K562 (cell line): Measurements from ENCODE around the gene SMARCC1. TPM values are rescaled to one million over a fixed set of nuclear protein-coding genes. Genes with fewer than 3 reads are reported as not detected.

ENCODE experiments used
- ATAC-seq: fragments of 200-7000 bp; cut with Tn5 transposase; 3 replicates; pipeline ENCODE4 v1.9.1; 2020; ENCODE audit warnings: moderate library complexity
- BruUV-seq: library from RNA; stranded (reverse); fragments of 400-500 nt; replicated peaks from 2 replicates; lab custom pipeline; 2021; lab: Mats Ljungman, UMichigan
- CTCF ChIA-PET: fragments of 300-600 bp; formaldehyde crosslinking; extraction: SDS; loops from one replicate; lab custom pipeline; 2021; ENCODE audit warnings: low intra/inter-chr PET ratio; lab: Yijun Ruan, JAX
- POLR2A ChIA-PET: fragments of 300-600, 350-650 bp; sonication (Branson Sonifier 250); formaldehyde crosslinking; extraction: SDS; loops from one replicate; lab custom pipeline; 2021; ENCODE audit warnings: antibody characterized with exemption, inconsistent platforms; lab: Yijun Ruan, JAX
- DNase-seq, 4 experiments: peaks; one replicate each; pipeline versions ENCODE4 v3.0.0 to v3.0.0-alpha.2; 2011 to 2018; ENCODE audit warnings: low spot score in 3 of 4, mixed read lengths in 3 of 4; ENCODE audit errors: extremely low read depth in 1 of 4
- FAIRE-seq: peaks from 2 replicates; lab custom pipeline; 2011; peaks lifted over from hg19 to GRCh38; lab: Jason Lieb, UNC
- H2AFZ ChIP-seq: 2 replicates; pipeline ENCODE4 v1.6.0; 2011; ENCODE audit warnings: low read depth, low read length, control low read depth, inconsistent platforms
- H3K27ac ChIP-seq: fragments of 200-600 bp; 3 replicates; pipeline ENCODE4 v1.8.0; 2011; ENCODE audit warnings: low read depth, mild to moderate bottlenecking, control low read depth, inconsistent platforms, low read length, moderate library complexity, mixed read lengths; ENCODE audit errors: extremely low read depth
- H3K27me3 ChIP-seq, 2 experiments: fragments of 300-600 bp in 1 of 2; 2 replicates in 1 of 2; 3 replicates in 1 of 2; pipeline versions ENCODE4 v1.6.0 to v1.8.0; 2011; ENCODE audit warnings: inconsistent platforms in 2 of 2, low read length in 2 of 2, mild to moderate bottlenecking in 1 of 2, mixed read lengths in 1 of 2, moderate library complexity in 1 of 2; ENCODE audit not compliant: control insufficient read depth in 2 of 2, insufficient read depth in 2 of 2
- H3K36me3 ChIP-seq: fragments of 300-600 bp; 3 replicates; pipeline ENCODE4 v1.8.0; 2011; ENCODE audit warnings: mild to moderate bottlenecking, low read length, inconsistent platforms; ENCODE audit not compliant: control insufficient read depth, insufficient read depth
- H3K4me1 ChIP-seq, 2 experiments: fragments of 200-600 bp in 1 of 2; replicated peaks in 1 of 2; 2 replicates in 1 of 2; 3 replicates in 1 of 2; pipeline versions ENCODE4 v1.5.1 to v1.8.0; 2011; ENCODE audit warnings: inconsistent platforms in 2 of 2, low read length in 2 of 2, mild to moderate bottlenecking in 1 of 2, mixed read lengths in 1 of 2, moderate library complexity in 1 of 2; ENCODE audit not compliant: control insufficient read depth in 2 of 2, insufficient read depth in 2 of 2
- H3K4me2 ChIP-seq: 2 replicates; pipeline ENCODE4 v1.6.1; 2011; ENCODE audit warnings: low read length, control low read depth, inconsistent platforms, mixed read lengths; ENCODE audit not compliant: insufficient read depth
- H3K4me3 ChIP-seq: fragments of 200-600 bp; sonication (generic), shearing (Covaris generic); 2 replicates; pipeline ENCODE4 v1.5.1; 2016; ENCODE audit warnings: control low read depth, inconsistent platforms
- H3K79me2 ChIP-seq: fragments of 200-600 bp; 3 replicates; pipeline ENCODE4 v1.8.0; 2011; ENCODE audit warnings: low read length, inconsistent platforms; ENCODE audit not compliant: control insufficient read depth, insufficient read depth
- H3K9ac ChIP-seq, 2 experiments: 2 replicates each; pipeline versions ENCODE4 v1.6.0 to v1.6.1; 2011; ENCODE audit warnings: low read depth in 2 of 2, low read length in 2 of 2, control low read depth in 1 of 2, inconsistent platforms in 1 of 2, mild to moderate bottlenecking in 1 of 2, mixed read lengths in 1 of 2; ENCODE audit not compliant: insufficient read depth in 1 of 2
- H3K9me1 ChIP-seq: one replicate; pipeline ENCODE4 v1.6.0; 2011; ENCODE audit warnings: inconsistent platforms, mild to moderate bottlenecking, low read length, moderate library complexity; ENCODE audit not compliant: control insufficient read depth, insufficient read depth
- H3K9me3 ChIP-seq: replicated peaks from 2 replicates; pipeline ENCODE4 v1.5.1; 2011; ENCODE audit warnings: low read depth, low read length, inconsistent platforms; ENCODE audit not compliant: control insufficient read depth, insufficient read depth
- H4K20me1 ChIP-seq: replicated peaks from 2 replicates; pipeline ENCODE4 v1.6.1; 2011; ENCODE audit warnings: low read length, inconsistent platforms, mixed read lengths; ENCODE audit not compliant: control insufficient read depth, insufficient read depth
- BHLHE40 ChIP-seq: IDR thresholded peaks from 2 replicates; pipeline ENCODE4 v1.6.1; 2011; ENCODE audit warnings: low read length, improper control_type of control experiment
- BRCA1 ChIP-seq, 2 experiments: fragments of 450-650 bp in 1 of 2; sonication (generic) in 1 of 2; formaldehyde crosslinking in 1 of 2; IDR thresholded peaks; 2 replicates each; pipeline versions ENCODE4 v1.5.0 to v1.6.1; 2017 to 2020; ENCODE audit warnings: mild to moderate bottlenecking in 1 of 2, missing genetic modification reagents in 1 of 2
- CEBPG ChIP-seq, 3 experiments: fragments of 200-800 bp in 1 of 3; sonication (Bioruptor generic) in 1 of 3; sonication (generic) in 1 of 3; formaldehyde crosslinking in 1 of 3; IDR thresholded peaks in 2 of 3; conservative IDR thresholded peaks in 1 of 3; 2 replicates each; pipeline versions ENCODE4 v1.6.1 to v1.8.0; 2016 to 2022; ENCODE audit warnings: missing compliant biosample characterization in 2 of 3, missing genetic modification characterization in 2 of 3, mild to moderate bottlenecking in 1 of 3, missing genetic modification reagents in 1 of 3
- JUND ChIP-seq, 2 experiments: IDR thresholded peaks; 2 replicates in 1 of 2; 3 replicates in 1 of 2; pipeline ENCODE4 v1.6.1; 2011; ENCODE audit warnings: borderline replicate concordance in 2 of 2, low read depth in 2 of 2, low read length in 2 of 2, improper control_type of control experiment in 1 of 2, missing biosample characterization in 1 of 2, missing genetic modification characterization in 1 of 2, missing genetic modification reagents in 1 of 2
- MYC ChIP-seq, 2 experiments: fragments of 250-450 bp in 1 of 2; sonication (Bioruptor Pico) in 1 of 2; IDR thresholded peaks; 2 replicates each; pipeline versions ENCODE4 v1.5.1 to v1.6.1; 2012 to 2021; ENCODE audit warnings: low read depth in 2 of 2, borderline replicate concordance in 1 of 2, improper control_type of control experiment in 1 of 2, low read length in 1 of 2, mild to moderate bottlenecking in 1 of 2, moderate library complexity in 1 of 2
- NCOA4 ChIP-seq: fragments of 450-650 bp; IDR thresholded peaks from 2 replicates; pipeline ENCODE4 v1.6.1; 2018; ENCODE audit warnings: mild to moderate bottlenecking; ENCODE audit not compliant: partially characterized antibody
- RAD51 ChIP-seq: fragments of 450-650 bp; IDR thresholded peaks from 2 replicates; pipeline ENCODE4 v1.7.1; 2016; ENCODE audit warnings: low read depth, mild to moderate bottlenecking, borderline replicate concordance
- SMAD3 ChIP-seq: fragments of 450-650 bp; formaldehyde crosslinking; conservative IDR thresholded peaks from 2 replicates; pipeline ENCODE4 v1.4.0; 2020; ENCODE audit warnings: mild to moderate bottlenecking
- USF1 ChIP-seq: sonication (generic); formaldehyde crosslinking; IDR thresholded peaks from 2 replicates; pipeline ENCODE4 v1.9.0; 2022; ENCODE audit warnings: mild to moderate bottlenecking, missing genetic modification reagents
- WGBS: fragments of 100-300 bp; shearing (Covaris generic); methylation state at CpG from one replicate; pipeline ENCODE4 v1.1.6; 2016; ENCODE audit warnings: low coverage, mixed read lengths; ENCODE audit not compliant: insufficient coverage; ENCODE audit errors: missing lambda C conversion rate; 5-methylcytosine and 5-hydroxymethylcytosine counted together
- in situ Hi-C: fragments of 300-500 bp; cut with MboI; formaldehyde crosslinking; loops from 4 replicates; pipeline ENCODE4 v1.15.0; 2018; ENCODE audit warnings: inconsistent platforms, mixed read lengths
- intact Hi-C: fragments of 100-400 bp; cut with micrococcal nuclease; formaldehyde crosslinking; loops from 2 replicates; pipeline ENCODE4 v1.14.2; 2022
- polyA plus RNA-seq, 8 experiments: library from polyadenylated mRNA; depleted of rRNA in 4 of 8; stranded (reverse) in 5 of 8; unstranded in 3 of 8; fragments of >200 nt; fragmentation: Nextera tagmentation in 2 of 8; fragmentation: Illumina TruSeq in 1 of 8; extraction: Ambion mirVana in 2 of 8; extraction: Trizol in 1 of 8; gene quantifications; 2 replicates each; pipeline versions ENCODE4 v1.2.1 to v1.2.3, GENCODE V29; 2011 to 2014; ENCODE audit warnings: inconsistent platforms in 1 of 8, missing spikeins in 1 of 8
- total RNA-seq, 7 experiments: library from RNA; depleted of rRNA in 6 of 7; stranded (reverse); fragments of >200 nt in 6 of 7; fragmentation: Illumina TruSeq in 2 of 7; extraction: Trizol in 2 of 7; gene quantifications; 2 replicates each; pipeline versions ENCODE4 v1.2.1 to v1.2.3, GENCODE V29; 2011 to 2021; ENCODE audit warnings: low replicate concordance in 1 of 7
- TF ChIP-seq, protein P1 (sequence below): sonication (generic); formaldehyde crosslinking; IDR thresholded peaks from 2 replicates; pipeline ENCODE4 v1.5.0; 2020; ENCODE audit warnings: missing genetic modification reagents
- TF ChIP-seq, protein P2 (sequence below), 2 experiments: fragments of 450-650 bp in 1 of 2; sonication (generic) in 1 of 2; formaldehyde crosslinking in 1 of 2; IDR thresholded peaks in 1 of 2; conservative IDR thresholded peaks in 1 of 2; 2 replicates each; pipeline versions ENCODE4 v1.6.1 to v1.8.1; 2016 to 2023; ENCODE audit warnings: mild to moderate bottlenecking in 2 of 2, moderate library complexity in 2 of 2, inconsistent platforms in 1 of 2, missing genetic modification reagents in 1 of 2

SMARCC1 gene
- total and polyA plus RNA-seq, 9 of the 15 experiments (the other 6 are each of a cell fraction or from before 2014, with no cell fraction given): 20.7 to 199 (median 66.0) TPM

DNA sequence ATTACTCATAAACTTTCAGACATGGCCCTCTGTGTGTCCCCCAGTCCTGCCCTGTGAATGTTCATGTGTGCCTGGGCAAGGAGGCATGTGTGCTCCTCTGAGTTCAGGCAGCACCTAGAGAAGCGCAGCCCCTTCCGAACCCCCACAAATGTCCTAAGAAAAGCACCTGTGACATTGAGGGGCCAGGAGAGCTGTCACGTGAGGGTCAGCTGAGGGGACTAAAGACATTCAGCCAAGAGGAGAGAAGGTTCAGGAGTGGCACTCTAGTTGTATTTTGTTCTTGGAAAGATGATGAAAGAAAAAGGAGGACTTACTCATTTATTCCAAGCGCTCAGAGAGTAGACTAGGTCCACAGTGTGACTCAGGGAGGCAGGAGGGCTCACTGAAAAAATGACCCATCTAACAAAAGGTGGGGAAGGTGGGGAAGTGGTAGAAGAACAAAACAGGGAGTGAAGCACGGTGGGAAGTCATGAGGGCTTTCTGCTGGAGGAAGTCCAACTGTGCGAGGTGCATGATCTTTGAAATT, 240.0 kb downstream of the SMARCC1 start:
- Histone ChIP-seq H3K9me1 (no peaks in the 10 kb centered on the region), H4K20me1 (no peaks in the 10 kb centered on the region), H3K79me2 (no peaks in the 10 kb centered on the region), H2AFZ (peak overlapping the region; percentile 73), H3K27ac (no peak overlapping the region), H3K9me3 (no peaks in the 10 kb centered on the region), H3K36me3 (no peaks in the 10 kb centered on the region), H3K4me3 (no peak overlapping the region), H3K4me2 (no peak overlapping the region), H3K9ac (no peak overlapping the region; a peak in 1 of 4 replicates), H3K27me3 (no peaks in the 10 kb centered on the region), H3K4me1 (peaks cover 2 to 21% of the 10 kb centered on the region in 2 experiments; a peak in 3 of 5 replicates)
- TF ChIP-seq BRCA1 (IDR thresholded peaks at IDR 0.05) (no peak), BRCA1 (CRISPR knock-in tag; IDR thresholded peaks at IDR 0.05) (no peak), RAD51 (peak; percentile 61), USF1 (CRISPR knock-in tag) (peak; percentile 48; the same call in 1 of the 2 replicates), NCOA4 (no peak), SMAD3 (CRISPR knock-in tag) (no peak), JUND (IDR thresholded peaks at IDR 0.05; ENCODE audit: borderline replicate concordance, low read depth, low read length) (0 out of 2 replicates have a peak, but pooled peaks have one; percentile 13), JUND (tag; IDR thresholded peaks at IDR 0.05; ENCODE audit: borderline replicate concordance, low read depth, low read length) (no peak), CEBPG (CRISPR knock-in tag; IDR thresholded peaks at IDR 0.05) (peak; percentile 46; the same call in 1 of the 2 replicates), CEBPG (tag; conservative IDR thresholded peaks at IDR 0.05 in 1 of 2, IDR thresholded peaks at IDR 0.05 in 1 of 2) (peak in 1 of 2 experiments; percentile 63; a peak in 2 of 4 replicates), MYC (IDR thresholded peaks at IDR 0.05; ENCODE audit: low read depth, low read length) (peak; percentile 32; the same call in 1 of the 2 replicates), MYC (CRISPR knock-in tag; IDR thresholded peaks at IDR 0.05; ENCODE audit: borderline replicate concordance, low read depth) (no peak), BHLHE40 (no peak)
- TF ChIP-seq, protein P1, sequence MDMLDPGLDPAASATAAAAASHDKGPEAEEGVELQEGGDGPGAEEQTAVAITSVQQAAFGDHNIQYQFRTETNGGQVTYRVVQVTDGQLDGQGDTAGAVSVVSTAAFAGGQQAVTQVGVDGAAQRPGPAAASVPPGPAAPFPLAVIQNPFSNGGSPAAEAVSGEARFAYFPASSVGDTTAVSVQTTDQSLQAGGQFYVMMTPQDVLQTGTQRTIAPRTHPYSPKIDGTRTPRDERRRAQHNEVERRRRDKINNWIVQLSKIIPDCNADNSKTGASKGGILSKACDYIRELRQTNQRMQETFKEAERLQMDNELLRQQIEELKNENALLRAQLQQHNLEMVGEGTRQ (CRISPR knock-in tag): peak; percentile 55
- TF ChIP-seq, protein P2, sequence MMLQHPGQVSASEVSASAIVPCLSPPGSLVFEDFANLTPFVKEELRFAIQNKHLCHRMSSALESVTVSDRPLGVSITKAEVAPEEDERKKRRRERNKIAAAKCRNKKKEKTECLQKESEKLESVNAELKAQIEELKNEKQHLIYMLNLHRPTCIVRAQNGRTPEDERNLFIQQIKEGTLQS (IDR thresholded peaks at IDR 0.05): peak; percentile 66
- TF ChIP-seq, protein P2 (CRISPR knock-in tag; conservative IDR thresholded peaks at IDR 0.05): no peak
- in situ Hi-C loops: no loop called here
- 24% methylated on average over 6 of the region's 6 CpGs for WGBS
- POLR2A ChIA-PET: no interaction called here
- FAIRE-seq (no peak), DNase-seq (peak in 1 of 4 experiments; percentile 6), ATAC-seq (peak; percentile 45)
- intact Hi-C loops: no loop called here
- BruUV-seq: no TSS peak
- CTCF ChIA-PET: no interaction called here
